ENCODE measurements around the gene LHX8.

DNA sequence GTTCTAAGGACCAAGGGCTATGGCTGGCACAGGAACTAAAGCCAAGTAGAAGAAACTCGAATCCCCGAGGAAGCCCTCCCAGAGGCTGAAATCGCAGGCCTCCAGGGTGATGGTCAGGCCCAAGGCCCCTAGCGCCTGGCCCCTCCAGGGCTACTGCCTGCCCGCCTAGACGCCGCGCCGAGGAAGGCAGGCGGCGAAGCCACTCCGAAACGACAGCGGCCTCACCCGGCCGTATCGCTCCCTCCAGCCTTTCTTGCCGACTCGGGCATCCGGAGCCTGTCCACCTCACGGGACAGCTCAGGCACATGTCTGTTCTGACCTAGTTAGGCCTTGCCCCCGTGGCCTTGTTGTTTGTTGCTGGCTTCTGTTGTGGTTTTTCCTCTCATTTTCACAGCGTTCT, 9.7 kb upstream of the LHX8 start:
- TF ChIP-seq POLR2A (IDR thresholded peaks at IDR 0.05) (no peak), POLR2AphosphoS5 (IDR thresholded peaks at IDR 0.05) (no peak)
- TF ChIP-seq, protein P1, sequence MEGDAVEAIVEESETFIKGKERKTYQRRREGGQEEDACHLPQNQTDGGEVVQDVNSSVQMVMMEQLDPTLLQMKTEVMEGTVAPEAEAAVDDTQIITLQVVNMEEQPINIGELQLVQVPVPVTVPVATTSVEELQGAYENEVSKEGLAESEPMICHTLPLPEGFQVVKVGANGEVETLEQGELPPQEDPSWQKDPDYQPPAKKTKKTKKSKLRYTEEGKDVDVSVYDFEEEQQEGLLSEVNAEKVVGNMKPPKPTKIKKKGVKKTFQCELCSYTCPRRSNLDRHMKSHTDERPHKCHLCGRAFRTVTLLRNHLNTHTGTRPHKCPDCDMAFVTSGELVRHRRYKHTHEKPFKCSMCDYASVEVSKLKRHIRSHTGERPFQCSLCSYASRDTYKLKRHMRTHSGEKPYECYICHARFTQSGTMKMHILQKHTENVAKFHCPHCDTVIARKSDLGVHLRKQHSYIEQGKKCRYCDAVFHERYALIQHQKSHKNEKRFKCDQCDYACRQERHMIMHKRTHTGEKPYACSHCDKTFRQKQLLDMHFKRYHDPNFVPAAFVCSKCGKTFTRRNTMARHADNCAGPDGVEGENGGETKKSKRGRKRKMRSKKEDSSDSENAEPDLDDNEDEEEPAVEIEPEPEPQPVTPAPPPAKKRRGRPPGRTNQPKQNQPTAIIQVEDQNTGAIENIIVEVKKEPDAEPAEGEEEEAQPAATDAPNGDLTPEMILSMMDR (IDR thresholded peaks at IDR 0.05) = no peak

Measured in prostate gland (tissue), 2 donors.